SHP77 treated with DMSO at 0.1 percent for 48 hours (cell line): ENCODE results near the gene DMD.

Source experiments
- DNase-seq: peaks from one replicate; lab custom pipeline; 2025; lab: John Stamatoyannopoulos, UW

The DMD gene

GRCh38 chrX:32483534-32484136 lies 727.7 kb downstream of the DMD start:
- DNase-seq, result no peak

- DNase-seq, result no peak
These were observed 731.3 kb downstream of the DMD start for GRCh38 chrX:32480019-32480418.

- DNase-seq, result no peak
These were observed 739.0 kb downstream of the DMD start for GRCh38 chrX:32472364-32472763.

- DNase-seq, result no peak
These were observed 755.6 kb downstream of the DMD start for GRCh38 chrX:32455704-32456103.

GRCh38 chrX:32451954-32452695 lies 759.2 kb downstream of the DMD start:
- DNase-seq, result no peak

- DNase-seq, result no peak
These were observed 762.4 kb downstream of the DMD start for GRCh38 chrX:32448945-32449344.

- no peak for DNase-seq
These were observed 763.0 kb downstream of the DMD start for GRCh38 chrX:32448320-32448719.

GRCh38 chrX:32447640-32448039 lies 763.7 kb downstream of the DMD start:
- no peak for DNase-seq

GRCh38 chrX:32443841-32444240 lies 767.5 kb downstream of the DMD start:
- no peak for DNase-seq

- DNase-seq, result no peak
These were observed 790.1 kb downstream of the DMD start for GRCh38 chrX:32421266-32421665.

GRCh38 chrX:32408389-32408788 lies 803.0 kb downstream of the DMD start:
- DNase-seq, result no peak

- no peak for DNase-seq
These were observed 813.7 kb downstream of the DMD start for GRCh38 chrX:32397562-32398216.

GRCh38 chrX:32395878-32396277 lies 815.5 kb downstream of the DMD start:
- DNase-seq, result no peak

GRCh38 chrX:32392655-32393054 lies 818.7 kb downstream of the DMD start:
- DNase-seq, result no peak

- DNase-seq, result no peak
These were observed 840.7 kb downstream of the DMD start for GRCh38 chrX:32370456-32371205.

- DNase-seq, result no peak
These were observed 917.2 kb downstream of the DMD start for GRCh38 chrX:32293962-32294700.

GRCh38 chrX:32289356-32289755 lies 922.0 kb downstream of the DMD start:
- DNase-seq, result no peak

- no peak for DNase-seq
These were observed 929.5 kb downstream of the DMD start for GRCh38 chrX:32281853-32282252.

GRCh38 chrX:32280921-32281320 lies 930.4 kb downstream of the DMD start:
- no peak for DNase-seq

- no peak for DNase-seq
These were observed 930.9 kb downstream of the DMD start for GRCh38 chrX:32280489-32280888.

- no peak for DNase-seq
These were observed 935.2 kb downstream of the DMD start for GRCh38 chrX:32276153-32276552.

- DNase-seq, result no peak
These were observed 941.5 kb downstream of the DMD start for GRCh38 chrX:32269866-32270265.
